ENCODE data around the gene GABRR1. TPM values are rescaled to one million over a fixed set of nuclear protein-coding genes. Genes with fewer than 3 reads are reported as not detected.

The GABRR1 gene
- total RNA-seq, 1 experiment from 2014 or later: not detected

- intact Hi-C loops (cut with micrococcal nuclease): no loop called here
- H3K79me2 ChIP-seq (ENCODE audit: insufficient read depth, low read length): no peaks in the 10 kb centered on the region
- no peak overlapping the region for H3K4me3 ChIP-seq (replicated peaks in 1 of 2; ENCODE audit: low read depth in 1 of 2, low read length in 2 of 2)
- ChIA-PET POLR2A (no interaction called here), CTCF (no interaction called here), RAD21 (ENCODE audit: low non-redundant PET in 1 of 2, low total read pairs in 2 of 2, uncharacterized antibody in 2 of 2, unreplicated experiment in 2 of 2) (no interaction called here)
- no peak overlapping the region for H3K27ac ChIP-seq (ENCODE audit: low read depth, low read length)
- no peaks in the 10 kb centered on the region for H4K20me1 ChIP-seq (ENCODE audit: insufficient read depth)
- H3K36me3 ChIP-seq (ENCODE audit: control insufficient read depth in 1 of 2, insufficient read depth in 2 of 2, low read length in 2 of 2): no peaks in the 10 kb centered on the region
- H3K4me2 ChIP-seq (ENCODE audit: low read length): no peak overlapping the region
- H3K9ac ChIP-seq (ENCODE audit: low read length): no peak overlapping the region
- DNase-seq (ENCODE audit: low read depth, low spot score) (no peak), ATAC-seq (no peak)
- H3K4me1 ChIP-seq (ENCODE audit: control insufficient read depth in 1 of 2, insufficient read depth in 2 of 2, low read length in 2 of 2): no peaks in the 10 kb centered on the region
- no peak for TF ChIP-seq POLR2A (IDR thresholded peaks at IDR 0.05; ENCODE audit: borderline replicate concordance, extremely low read depth, insufficient read depth, insufficient read length)
- TF ChIP-seq YY1 (IDR thresholded peaks at IDR 0.05; ENCODE audit: extremely low read depth, insufficient replicate concordance, low read depth, low read length): no peak
- TF ChIP-seq SRF (IDR thresholded peaks at IDR 0.05; ENCODE audit: low read depth): no peak
- TF ChIP-seq, protein P1, sequence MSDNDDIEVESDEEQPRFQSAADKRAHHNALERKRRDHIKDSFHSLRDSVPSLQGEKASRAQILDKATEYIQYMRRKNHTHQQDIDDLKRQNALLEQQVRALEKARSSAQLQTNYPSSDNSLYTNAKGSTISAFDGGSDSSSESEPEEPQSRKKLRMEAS (IDR thresholded peaks at IDR 0.05): no peak
- TF ChIP-seq TCF7L2 (IDR thresholded peaks at IDR 0.05; ENCODE audit: borderline replicate concordance, extremely low read depth, insufficient read depth, insufficient read length): no peak
- TF ChIP-seq, protein P2, sequence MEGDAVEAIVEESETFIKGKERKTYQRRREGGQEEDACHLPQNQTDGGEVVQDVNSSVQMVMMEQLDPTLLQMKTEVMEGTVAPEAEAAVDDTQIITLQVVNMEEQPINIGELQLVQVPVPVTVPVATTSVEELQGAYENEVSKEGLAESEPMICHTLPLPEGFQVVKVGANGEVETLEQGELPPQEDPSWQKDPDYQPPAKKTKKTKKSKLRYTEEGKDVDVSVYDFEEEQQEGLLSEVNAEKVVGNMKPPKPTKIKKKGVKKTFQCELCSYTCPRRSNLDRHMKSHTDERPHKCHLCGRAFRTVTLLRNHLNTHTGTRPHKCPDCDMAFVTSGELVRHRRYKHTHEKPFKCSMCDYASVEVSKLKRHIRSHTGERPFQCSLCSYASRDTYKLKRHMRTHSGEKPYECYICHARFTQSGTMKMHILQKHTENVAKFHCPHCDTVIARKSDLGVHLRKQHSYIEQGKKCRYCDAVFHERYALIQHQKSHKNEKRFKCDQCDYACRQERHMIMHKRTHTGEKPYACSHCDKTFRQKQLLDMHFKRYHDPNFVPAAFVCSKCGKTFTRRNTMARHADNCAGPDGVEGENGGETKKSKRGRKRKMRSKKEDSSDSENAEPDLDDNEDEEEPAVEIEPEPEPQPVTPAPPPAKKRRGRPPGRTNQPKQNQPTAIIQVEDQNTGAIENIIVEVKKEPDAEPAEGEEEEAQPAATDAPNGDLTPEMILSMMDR (IDR thresholded peaks at IDR 0.05 in 2 of 3, conservative IDR thresholded peaks at IDR 0.05 in 1 of 3; ENCODE audit: borderline replicate concordance in 1 of 3, insufficient read depth in 1 of 3, low read depth in 2 of 3, low read length in 2 of 3): no peak
- no peak for TF ChIP-seq EGR1 (IDR thresholded peaks at IDR 0.05; ENCODE audit: low read depth)
- TF ChIP-seq EZH2 (IDR thresholded peaks at IDR 0.05): no peak
- no peak for TF ChIP-seq ELF1 (IDR thresholded peaks at IDR 0.05; ENCODE audit: borderline replicate concordance, low read depth)
- no peak for TF ChIP-seq EZH2phosphoT487 (IDR thresholded peaks at IDR 0.05; ENCODE audit: borderline replicate concordance)
- no peak for TF ChIP-seq FOSL1 (IDR thresholded peaks at IDR 0.05; ENCODE audit: low read depth)
- TF ChIP-seq CBX3 (IDR thresholded peaks at IDR 0.05; ENCODE audit: low read depth): no peak
- no peak for TF ChIP-seq CEBPB (IDR thresholded peaks at IDR 0.05; ENCODE audit: low read depth)
- no peaks in the 10 kb centered on the region for H3K27me3 ChIP-seq (ENCODE audit: insufficient read depth, low read length)
- no peaks in the 10 kb centered on the region for H3K9me2 ChIP-seq (ENCODE audit: insufficient read depth)
- BruUV-seq (replicated peaks): no TSS peak
- no peaks in the 10 kb centered on the region for H3K9me3 ChIP-seq (ENCODE audit: control insufficient read depth in 1 of 2, insufficient read depth in 1 of 2, low read depth in 1 of 2, low read length in 2 of 2)
- H2AFZ ChIP-seq (ENCODE audit: low read depth, low read length, poor library complexity, severe bottlenecking): no peak overlapping the region
Measured at GRCh38 chr6:89205819-89206218, 11.3 kb downstream of the GABRR1 start.

Data from HCT116 (cell line).